Colonic mucosa (tissue), 4 donors: ENCODE measurements around the gene PLIN1. TPM values are rescaled to one million over a fixed set of nuclear protein-coding genes. Genes with fewer than 3 reads are reported as not detected.

Source experiments
- DNase-seq: peaks from one replicate; pipeline ENCODE4 v3.0.0-alpha.2; 2020
- H3K27ac ChIP-seq: fragments of 200-600 bp; one replicate; pipeline ENCODE4 v1.8.0; 2021
- H3K27me3 ChIP-seq: fragments of 200-600 bp; one replicate; pipeline ENCODE4 v1.8.0; 2021
- H3K36me3 ChIP-seq: fragments of 200-600 bp; one replicate; pipeline ENCODE4 v1.8.0; 2021
- H3K4me1 ChIP-seq: fragments of 200-600 bp; one replicate; pipeline ENCODE4 v1.8.0; 2021; ENCODE audit warnings: mild to moderate bottlenecking
- H3K4me3 ChIP-seq: fragments of 200-600 bp; one replicate; pipeline ENCODE4 v1.8.0; 2021
- H3K9ac ChIP-seq, 2 donors: one replicate each; pipeline ENCODE4 v1.7.0; 2013; ENCODE audit warnings: control low read depth in 2 of 2, low read depth in 2 of 2, low read length in 2 of 2
- H3K9me3 ChIP-seq: fragments of 200-600 bp; one replicate; pipeline ENCODE4 v1.8.0; 2021
- intact Hi-C: fragments of 100-400 bp; cut with DNase I; formaldehyde crosslinking; loops from one replicate; pipeline ENCODE4 v1.14.1; 2022
- total RNA-seq, 2 donors: library from RNA; stranded (reverse); fragmentation: NEBNext Ultra II Directional in 1 of 2; extraction: Animal tissue kit (Norgen Biotek cat#: 25700) in 1 of 2; gene quantifications; one replicate each; pipeline ENCODE4 v1.2.1, GENCODE V29; 2021
- TF ChIP-seq, protein P1 (sequence below): fragments of 200-600 bp; IDR thresholded peaks from one replicate; pipeline ENCODE4 v1.8.0; 2022; ENCODE audit warnings: antibody characterized with exemption, mild to moderate bottlenecking
- donor health status: healthy.
- donor health status: DM: no; HTN: no; CAD: no.
- donor health status: DM: no; HTN: no; CAD: no.

The PLIN1 gene
- total RNA-seq, 2 donors from 2014 or later, result 0.90 to 1.2 TPM

DNA sequence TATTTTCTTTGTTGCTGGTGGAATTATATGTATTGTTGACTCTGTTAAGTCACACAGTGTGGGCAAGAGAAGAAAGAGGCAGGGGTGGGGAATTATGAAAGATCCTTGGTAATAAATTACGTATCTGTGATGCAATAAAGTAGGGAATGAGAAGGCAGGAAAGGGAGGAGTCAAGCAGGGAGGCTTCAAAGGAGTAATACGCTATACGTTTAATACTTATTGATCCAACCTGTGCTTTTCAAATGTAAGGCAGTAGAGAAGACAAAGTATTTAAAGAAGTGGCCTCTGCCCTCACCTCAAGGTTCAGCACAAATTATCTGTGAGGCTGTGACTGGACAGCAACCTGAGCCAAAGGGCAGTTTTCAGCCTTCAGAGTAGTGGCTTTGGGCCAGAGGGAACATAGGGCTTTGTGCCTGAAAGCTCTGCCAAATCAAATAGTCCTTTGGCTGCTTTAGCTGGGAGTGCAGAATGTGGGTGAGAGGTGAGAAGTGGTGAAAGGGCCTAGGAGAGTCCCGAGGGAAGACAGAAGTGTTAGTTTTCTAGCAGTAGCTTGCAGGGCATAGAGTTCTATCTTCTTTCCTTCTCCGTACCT, 1.2 kb upstream of the PLIN1 start:
- Histone ChIP-seq H3K4me1 (no peaks in the 10 kb centered on the region), H3K36me3 (no peaks in the 10 kb centered on the region), H3K9me3 (no peaks in the 10 kb centered on the region), H3K4me3 (no peak overlapping the region), H3K27ac (peak overlapping the region; percentile 54), H3K27me3 (no peaks in the 10 kb centered on the region), H3K9ac (peak overlapping the region in 1 of 2 donors; percentile 52)
- peak; percentile 83 for DNase-seq
- intact Hi-C loops, result no loop called here
- TF ChIP-seq, protein P1, sequence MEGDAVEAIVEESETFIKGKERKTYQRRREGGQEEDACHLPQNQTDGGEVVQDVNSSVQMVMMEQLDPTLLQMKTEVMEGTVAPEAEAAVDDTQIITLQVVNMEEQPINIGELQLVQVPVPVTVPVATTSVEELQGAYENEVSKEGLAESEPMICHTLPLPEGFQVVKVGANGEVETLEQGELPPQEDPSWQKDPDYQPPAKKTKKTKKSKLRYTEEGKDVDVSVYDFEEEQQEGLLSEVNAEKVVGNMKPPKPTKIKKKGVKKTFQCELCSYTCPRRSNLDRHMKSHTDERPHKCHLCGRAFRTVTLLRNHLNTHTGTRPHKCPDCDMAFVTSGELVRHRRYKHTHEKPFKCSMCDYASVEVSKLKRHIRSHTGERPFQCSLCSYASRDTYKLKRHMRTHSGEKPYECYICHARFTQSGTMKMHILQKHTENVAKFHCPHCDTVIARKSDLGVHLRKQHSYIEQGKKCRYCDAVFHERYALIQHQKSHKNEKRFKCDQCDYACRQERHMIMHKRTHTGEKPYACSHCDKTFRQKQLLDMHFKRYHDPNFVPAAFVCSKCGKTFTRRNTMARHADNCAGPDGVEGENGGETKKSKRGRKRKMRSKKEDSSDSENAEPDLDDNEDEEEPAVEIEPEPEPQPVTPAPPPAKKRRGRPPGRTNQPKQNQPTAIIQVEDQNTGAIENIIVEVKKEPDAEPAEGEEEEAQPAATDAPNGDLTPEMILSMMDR, result no peak

GRCh38 chr15:89677381-89677780, 1.8 kb downstream of the PLIN1 start:
- no peak overlapping the region for H3K27ac ChIP-seq
- DNase-seq, result peak; percentile 5
- H3K27me3 ChIP-seq, result no peaks in the 10 kb centered on the region
- H3K4me1 ChIP-seq, result no peaks in the 10 kb centered on the region
- no peak overlapping the region for H3K4me3 ChIP-seq
- TF ChIP-seq, protein P1, result no peak
- H3K36me3 ChIP-seq, result no peaks in the 10 kb centered on the region
- no peak overlapping the region for H3K9ac ChIP-seq
- intact Hi-C loops, result no loop called here
- no peaks in the 10 kb centered on the region for H3K9me3 ChIP-seq

DNA sequence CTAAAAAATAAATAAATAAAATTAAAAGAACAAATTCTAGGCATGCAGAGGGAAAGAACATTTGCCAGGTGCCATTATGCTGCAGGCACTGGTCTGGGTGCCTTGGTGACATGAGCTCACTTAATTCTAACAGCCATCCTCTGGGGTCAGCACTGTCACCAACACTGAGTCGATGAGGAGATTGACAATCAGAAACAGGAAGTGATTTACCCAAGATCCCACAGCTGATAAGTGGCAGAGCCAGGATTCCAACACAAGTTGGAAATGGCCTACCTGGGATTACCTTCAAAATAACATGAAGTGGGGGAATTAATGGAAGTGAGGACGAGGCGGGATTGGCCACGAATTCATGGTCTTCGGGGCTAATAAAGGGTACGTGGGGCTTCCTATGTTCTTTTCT, 3.6 kb downstream of the PLIN1 start:
- Histone ChIP-seq H3K4me3 (no peak overlapping the region), H3K27me3 (no peaks in the 10 kb centered on the region), H3K4me1 (no peaks in the 10 kb centered on the region), H3K36me3 (no peaks in the 10 kb centered on the region), H3K9me3 (no peaks in the 10 kb centered on the region), H3K27ac (no peak overlapping the region), H3K9ac (no peak overlapping the region)
- intact Hi-C loops, result no loop called here
- TF ChIP-seq, protein P1, result no peak
- no peak for DNase-seq

GRCh38 chr15:89674526-89674925, 4.6 kb downstream of the PLIN1 start:
- Histone ChIP-seq H3K9me3 (no peaks in the 10 kb centered on the region), H3K9ac (no peak overlapping the region), H3K4me1 (no peaks in the 10 kb centered on the region), H3K36me3 (no peaks in the 10 kb centered on the region), H3K27me3 (no peaks in the 10 kb centered on the region), H3K27ac (no peak overlapping the region), H3K4me3 (no peak overlapping the region)
- TF ChIP-seq, protein P1, result no peak
- DNase-seq, result no peak
- intact Hi-C loops, result no loop called here

GRCh38 chr15:89673165-89673512, 6.0 kb downstream of the PLIN1 start:
- Histone ChIP-seq H3K27me3 (no peaks in the 10 kb centered on the region), H3K4me1 (no peaks in the 10 kb centered on the region), H3K9ac (no peak overlapping the region), H3K4me3 (no peak overlapping the region), H3K9me3 (no peaks in the 10 kb centered on the region), H3K27ac (no peak overlapping the region), H3K36me3 (no peaks in the 10 kb centered on the region)
- TF ChIP-seq, protein P1, result no peak
- no peak for DNase-seq
- intact Hi-C loops, result no loop called here
